ENCODE results near the gene B3GAT2.

Gene B3GAT2

GRCh38 chr6:70889270-70889669 lies 67.6 kb downstream of the B3GAT2 start:
- H3K9ac ChIP-seq (ENCODE audit: low read length) = no peak overlapping the region

DNA sequence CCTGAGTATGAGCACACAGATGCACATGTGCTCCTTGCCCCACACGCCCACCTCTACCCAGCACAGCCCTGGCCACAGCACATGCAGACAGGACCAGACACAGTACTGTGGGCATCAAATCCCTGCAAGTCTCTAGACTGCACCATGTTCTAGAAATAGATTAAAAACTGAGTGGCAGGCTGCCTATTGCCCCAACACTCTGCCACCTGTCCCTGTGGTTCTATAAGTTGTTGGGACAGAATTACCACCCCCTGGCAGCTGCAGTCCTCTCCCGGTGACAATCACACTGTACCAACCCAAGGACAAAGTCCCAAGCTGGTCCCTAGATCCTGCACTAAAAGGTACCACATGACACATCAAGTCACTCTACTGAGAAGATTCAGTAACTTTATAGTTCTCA lies 70.2 kb downstream of the B3GAT2 start:
- H3K4me1 ChIP-seq (ENCODE audit: control insufficient read depth, insufficient read depth, low read length) = peaks cover 6% of the 10 kb centered on the region
- H3K27me3 ChIP-seq (ENCODE audit: control insufficient read depth, insufficient read depth, low read length) = no peaks in the 10 kb centered on the region
- H3K4me3 ChIP-seq (ENCODE audit: low read length) = no peak overlapping the region
- no peaks in the 10 kb centered on the region for H3K9me3 ChIP-seq (ENCODE audit: control insufficient read depth, low read length)
- H3K36me3 ChIP-seq (ENCODE audit: control insufficient read depth, insufficient read depth, low read length) = no peaks in the 10 kb centered on the region
- H3K9ac ChIP-seq (ENCODE audit: low read length) = no peak overlapping the region

More at GRCh38 chr6:70889270-70889669, 67.6 kb downstream of the B3GAT2 start:
- peaks cover 3% of the 10 kb centered on the region for H3K4me1 ChIP-seq (ENCODE audit: control insufficient read depth, insufficient read depth, low read length)
- no peaks in the 10 kb centered on the region for H3K27me3 ChIP-seq (ENCODE audit: control insufficient read depth, insufficient read depth, low read length)
- no peaks in the 10 kb centered on the region for H3K9me3 ChIP-seq (ENCODE audit: control insufficient read depth, low read length)
- H3K4me3 ChIP-seq (ENCODE audit: low read length) = no peak overlapping the region
- H3K36me3 ChIP-seq (ENCODE audit: control insufficient read depth, insufficient read depth, low read length) = no peaks in the 10 kb centered on the region

- no peaks in the 10 kb centered on the region for H3K36me3 ChIP-seq (ENCODE audit: control insufficient read depth, insufficient read depth, low read length)
- H3K9ac ChIP-seq (ENCODE audit: low read length) = no peak overlapping the region
Measured at GRCh38 chr6:70886071-70886470, 70.8 kb downstream of the B3GAT2 start.

GRCh38 chr6:70884074-70884983 lies 72.5 kb downstream of the B3GAT2 start:
- H3K9ac ChIP-seq (ENCODE audit: low read length) = no peak overlapping the region
- no peak overlapping the region for H3K4me3 ChIP-seq (ENCODE audit: low read length)
- H3K27me3 ChIP-seq (ENCODE audit: control insufficient read depth, insufficient read depth, low read length) = no peaks in the 10 kb centered on the region
- H3K4me1 ChIP-seq (ENCODE audit: control insufficient read depth, insufficient read depth, low read length) = peaks cover 6% of the 10 kb centered on the region
- H3K36me3 ChIP-seq (ENCODE audit: control insufficient read depth, insufficient read depth, low read length) = no peaks in the 10 kb centered on the region
- H3K9me3 ChIP-seq (ENCODE audit: control insufficient read depth, low read length) = no peaks in the 10 kb centered on the region

More at GRCh38 chr6:70886071-70886470, 70.8 kb downstream of the B3GAT2 start:
- peaks cover 6% of the 10 kb centered on the region for H3K4me1 ChIP-seq (ENCODE audit: control insufficient read depth, insufficient read depth, low read length)
- H3K27me3 ChIP-seq (ENCODE audit: control insufficient read depth, insufficient read depth, low read length) = no peaks in the 10 kb centered on the region
- H3K4me3 ChIP-seq (ENCODE audit: low read length) = no peak overlapping the region
- no peaks in the 10 kb centered on the region for H3K9me3 ChIP-seq (ENCODE audit: control insufficient read depth, low read length)

- no peaks in the 10 kb centered on the region for H3K9me3 ChIP-seq (ENCODE audit: control insufficient read depth, low read length)
- H3K4me3 ChIP-seq (ENCODE audit: low read length) = no peak overlapping the region
- H3K27me3 ChIP-seq (ENCODE audit: control insufficient read depth, insufficient read depth, low read length) = no peaks in the 10 kb centered on the region
- no peaks in the 10 kb centered on the region for H3K36me3 ChIP-seq (ENCODE audit: control insufficient read depth, insufficient read depth, low read length)
- H3K9ac ChIP-seq (ENCODE audit: low read length) = no peak overlapping the region
- H3K4me1 ChIP-seq (ENCODE audit: control insufficient read depth, insufficient read depth, low read length) = peaks cover 5% of the 10 kb centered on the region
Measured at GRCh38 chr6:70879496-70879895, 77.4 kb downstream of the B3GAT2 start.

DNA sequence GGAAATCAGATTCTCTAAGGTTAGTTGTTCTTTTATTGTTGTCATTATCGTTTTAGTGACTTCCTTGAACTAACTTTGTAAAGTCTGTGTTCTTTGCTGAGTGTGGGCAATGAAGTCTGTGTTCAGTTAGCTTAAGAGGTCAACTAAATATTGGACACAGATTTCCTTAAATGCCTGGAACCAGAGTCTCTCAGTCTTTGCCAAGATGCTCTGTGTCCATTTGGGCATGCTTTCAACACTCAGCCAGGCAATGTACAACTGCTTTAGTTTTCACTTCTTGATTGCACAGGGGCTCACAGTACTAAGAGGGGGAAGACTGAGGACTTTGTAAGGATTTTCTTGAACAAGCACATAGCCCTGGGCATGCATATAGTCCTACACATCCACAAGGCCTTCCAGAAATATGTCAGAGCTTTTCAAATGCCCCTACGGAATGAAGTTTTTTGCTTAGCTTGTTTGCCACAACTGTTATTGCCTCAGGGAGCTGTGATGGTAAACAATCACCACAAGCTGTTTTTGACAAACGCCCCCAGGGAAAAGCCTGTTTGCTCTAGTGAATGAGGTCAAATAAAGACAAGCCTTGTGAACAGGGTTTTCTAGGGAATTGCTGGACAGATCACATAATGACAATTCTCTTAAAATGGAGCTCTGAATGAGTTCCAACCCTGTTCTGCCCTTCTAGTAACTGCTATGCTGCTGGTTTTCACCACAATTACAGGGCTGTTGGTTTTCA lies 82.5 kb downstream of the B3GAT2 start:
- H3K9ac ChIP-seq (ENCODE audit: low read length) = no peak overlapping the region
- no peak overlapping the region for H3K4me3 ChIP-seq (ENCODE audit: low read length)
- H3K4me1 ChIP-seq (ENCODE audit: control insufficient read depth, insufficient read depth, low read length) = no peaks in the 10 kb centered on the region
- H3K36me3 ChIP-seq (ENCODE audit: control insufficient read depth, insufficient read depth, low read length) = no peaks in the 10 kb centered on the region
- H3K27me3 ChIP-seq (ENCODE audit: control insufficient read depth, insufficient read depth, low read length) = peaks cover 4% of the 10 kb centered on the region
- H3K9me3 ChIP-seq (ENCODE audit: control insufficient read depth, low read length) = no peaks in the 10 kb centered on the region

- Histone ChIP-seq H3K4me3 (ENCODE audit: low read length) (no peak overlapping the region), H3K27me3 (ENCODE audit: control insufficient read depth, insufficient read depth, low read length) (peaks cover 4% of the 10 kb centered on the region), H3K9ac (ENCODE audit: low read length) (no peak overlapping the region), H3K4me1 (ENCODE audit: control insufficient read depth, insufficient read depth, low read length) (no peaks in the 10 kb centered on the region), H3K9me3 (ENCODE audit: control insufficient read depth, low read length) (no peaks in the 10 kb centered on the region), H3K36me3 (ENCODE audit: control insufficient read depth, insufficient read depth, low read length) (no peaks in the 10 kb centered on the region)
Measured at GRCh38 chr6:70872469-70872868, 84.4 kb downstream of the B3GAT2 start.

GRCh38 chr6:70864401-70864800 lies 92.5 kb downstream of the B3GAT2 start:
- no peaks in the 10 kb centered on the region for H3K9me3 ChIP-seq (ENCODE audit: control insufficient read depth, low read length)

GRCh38 chr6:70863343-70863742 lies 93.5 kb downstream of the B3GAT2 start:
- no peaks in the 10 kb centered on the region for H3K9me3 ChIP-seq (ENCODE audit: control insufficient read depth, low read length)
- H3K9ac ChIP-seq (ENCODE audit: low read length) = no peak overlapping the region
- H3K27me3 ChIP-seq (ENCODE audit: control insufficient read depth, insufficient read depth, low read length) = no peaks in the 10 kb centered on the region
- no peaks in the 10 kb centered on the region for H3K36me3 ChIP-seq (ENCODE audit: control insufficient read depth, insufficient read depth, low read length)
- H3K4me3 ChIP-seq (ENCODE audit: low read length) = no peak overlapping the region
- no peaks in the 10 kb centered on the region for H3K4me1 ChIP-seq (ENCODE audit: control insufficient read depth, insufficient read depth, low read length)

More at GRCh38 chr6:70864401-70864800, 92.5 kb downstream of the B3GAT2 start:
- no peaks in the 10 kb centered on the region for H3K36me3 ChIP-seq (ENCODE audit: control insufficient read depth, insufficient read depth, low read length)
- H3K27me3 ChIP-seq (ENCODE audit: control insufficient read depth, insufficient read depth, low read length) = no peaks in the 10 kb centered on the region
- H3K9ac ChIP-seq (ENCODE audit: low read length) = no peak overlapping the region
- no peaks in the 10 kb centered on the region for H3K4me1 ChIP-seq (ENCODE audit: control insufficient read depth, insufficient read depth, low read length)
- no peak overlapping the region for H3K4me3 ChIP-seq (ENCODE audit: low read length)

DNA sequence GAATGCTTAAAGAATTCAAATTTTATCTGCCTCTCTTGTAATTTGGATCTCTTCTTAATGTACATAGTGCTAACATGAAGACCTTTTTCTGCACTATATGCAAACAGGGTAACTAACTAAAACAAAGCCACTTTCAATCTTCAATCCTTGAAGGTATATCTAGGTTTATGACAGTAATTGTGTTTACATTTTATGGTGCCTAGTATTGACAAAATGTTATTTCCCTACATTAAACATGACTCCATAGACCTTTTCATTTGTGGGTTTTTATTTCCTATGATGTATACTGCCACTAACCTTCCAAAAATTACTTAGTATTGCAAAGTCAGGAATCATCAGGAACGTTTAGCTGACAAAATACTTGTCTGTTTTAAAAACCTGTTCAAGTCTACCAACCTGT lies 95.9 kb downstream of the B3GAT2 start:
- Histone ChIP-seq H3K36me3 (ENCODE audit: control insufficient read depth, insufficient read depth, low read length) (no peaks in the 10 kb centered on the region), H3K4me3 (ENCODE audit: low read length) (no peak overlapping the region), H3K9ac (ENCODE audit: low read length) (no peak overlapping the region), H3K27me3 (ENCODE audit: control insufficient read depth, insufficient read depth, low read length) (no peaks in the 10 kb centered on the region), H3K4me1 (ENCODE audit: control insufficient read depth, insufficient read depth, low read length) (no peaks in the 10 kb centered on the region), H3K9me3 (ENCODE audit: control insufficient read depth, low read length) (no peaks in the 10 kb centered on the region)

- H3K4me1 ChIP-seq (ENCODE audit: control insufficient read depth, insufficient read depth, low read length) = no peaks in the 10 kb centered on the region
- no peaks in the 10 kb centered on the region for H3K36me3 ChIP-seq (ENCODE audit: control insufficient read depth, insufficient read depth, low read length)
- H3K9me3 ChIP-seq (ENCODE audit: control insufficient read depth, low read length) = no peaks in the 10 kb centered on the region
- no peak overlapping the region for H3K9ac ChIP-seq (ENCODE audit: low read length)
- no peak overlapping the region for H3K4me3 ChIP-seq (ENCODE audit: low read length)
- H3K27me3 ChIP-seq (ENCODE audit: control insufficient read depth, insufficient read depth, low read length) = no peaks in the 10 kb centered on the region
Measured at GRCh38 chr6:70860045-70860444, 96.8 kb downstream of the B3GAT2 start.

- no peak overlapping the region for H3K9ac ChIP-seq (ENCODE audit: low read length)
- H3K36me3 ChIP-seq (ENCODE audit: control insufficient read depth, insufficient read depth, low read length) = no peaks in the 10 kb centered on the region
- no peaks in the 10 kb centered on the region for H3K9me3 ChIP-seq (ENCODE audit: control insufficient read depth, low read length)
- H3K27me3 ChIP-seq (ENCODE audit: control insufficient read depth, insufficient read depth, low read length) = no peaks in the 10 kb centered on the region
- no peak overlapping the region for H3K4me3 ChIP-seq (ENCODE audit: low read length)
- no peaks in the 10 kb centered on the region for H3K4me1 ChIP-seq (ENCODE audit: control insufficient read depth, insufficient read depth, low read length)
Measured at GRCh38 chr6:70857387-70858077, 99.3 kb downstream of the B3GAT2 start.
